NCI-H69 (cell line): ENCODE measurements around the gene SHROOM3.
A peak's percentile ranks its signal among the peaks of the same experiment; 100 is the strongest.
"Not testable (repeated sequence)": the region's sequence is repeated elsewhere in the genome, so short reads cannot be mapped to it uniquely, and the experiment has no call there.

Source experiments
- DNase-seq: peaks from one replicate; lab custom pipeline; 2025; lab: John Stamatoyannopoulos, UW

Gene SHROOM3

DNA sequence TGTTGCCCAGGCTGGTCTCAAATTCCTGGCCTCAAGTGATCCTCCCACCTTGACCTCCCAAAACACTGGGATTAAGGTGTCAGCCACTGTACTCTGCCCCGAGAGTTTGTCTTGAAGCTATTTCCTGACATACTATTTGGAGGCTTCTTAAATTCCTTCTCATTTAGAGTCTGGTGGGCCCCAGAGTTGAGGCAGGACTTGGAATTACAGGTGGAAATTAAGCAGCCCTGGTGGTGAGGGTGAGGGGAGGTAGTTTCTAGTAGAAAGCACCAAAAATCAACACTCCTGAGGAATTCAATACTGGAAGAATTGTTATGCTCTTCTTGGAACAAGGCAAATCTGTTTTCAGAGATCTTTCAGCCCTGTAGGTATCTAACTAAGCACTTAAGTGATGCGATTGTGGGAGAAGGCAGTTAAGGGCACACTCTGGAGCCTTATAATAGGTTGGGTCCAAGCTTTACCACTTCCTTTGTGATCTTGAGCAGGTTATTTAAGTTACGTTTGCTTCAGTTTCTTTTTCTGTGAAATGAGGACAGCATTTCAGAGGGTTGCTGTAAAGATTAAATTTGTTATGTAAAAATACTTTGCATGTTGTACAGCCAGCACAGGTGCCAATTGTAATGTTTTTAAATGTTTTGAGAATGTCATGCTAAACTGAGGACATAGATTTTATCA is 262.2 kb downstream of the SHROOM3 start:
- no peak for DNase-seq

DNA sequence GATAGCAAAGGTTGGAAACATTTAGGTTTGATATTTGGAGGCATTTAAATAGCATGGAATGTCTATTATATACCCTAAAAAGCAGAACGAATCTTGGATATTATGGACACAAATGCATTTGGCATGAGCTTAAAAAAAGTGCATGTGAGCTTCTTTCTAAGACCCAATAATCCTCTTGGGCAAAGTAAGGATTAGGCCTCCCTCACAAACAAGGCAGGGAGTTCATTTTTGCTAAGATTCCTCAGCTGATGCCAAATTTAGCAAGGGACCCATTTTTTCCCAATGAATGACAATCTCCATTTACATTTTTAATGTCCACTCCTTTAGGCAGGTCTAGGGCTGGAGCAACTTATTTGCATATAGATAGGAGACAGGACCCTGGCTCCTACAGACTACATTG is 263.1 kb downstream of the SHROOM3 start:
- DNase-seq = no peak

DNA sequence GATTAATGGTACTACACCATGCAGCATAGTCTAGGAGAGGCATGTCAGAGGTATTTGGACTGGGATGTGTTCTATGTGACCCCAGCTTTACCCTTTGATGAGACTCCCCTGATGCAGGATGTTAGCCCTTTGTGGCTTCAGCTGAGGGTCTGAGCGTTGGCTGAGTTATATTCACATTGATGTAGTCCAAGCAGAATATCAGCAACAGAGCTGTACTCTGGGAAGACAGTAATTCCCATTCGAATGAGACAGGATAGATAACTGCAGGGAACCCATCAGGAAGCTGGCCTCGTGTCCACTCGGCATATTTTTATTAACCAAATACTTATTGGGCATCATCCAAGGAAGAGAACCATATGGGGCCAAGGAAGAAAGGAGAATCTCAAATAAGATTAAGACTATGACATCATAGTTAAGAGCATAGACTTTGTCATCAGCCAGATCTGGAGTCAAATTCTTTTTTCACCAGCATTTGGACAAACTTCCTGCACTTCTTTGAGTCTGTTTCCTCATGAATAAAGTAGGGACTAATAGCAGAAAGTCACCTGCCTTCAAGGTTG is 264.8 kb downstream of the SHROOM3 start:
- DNase-seq = no peak

DNA sequence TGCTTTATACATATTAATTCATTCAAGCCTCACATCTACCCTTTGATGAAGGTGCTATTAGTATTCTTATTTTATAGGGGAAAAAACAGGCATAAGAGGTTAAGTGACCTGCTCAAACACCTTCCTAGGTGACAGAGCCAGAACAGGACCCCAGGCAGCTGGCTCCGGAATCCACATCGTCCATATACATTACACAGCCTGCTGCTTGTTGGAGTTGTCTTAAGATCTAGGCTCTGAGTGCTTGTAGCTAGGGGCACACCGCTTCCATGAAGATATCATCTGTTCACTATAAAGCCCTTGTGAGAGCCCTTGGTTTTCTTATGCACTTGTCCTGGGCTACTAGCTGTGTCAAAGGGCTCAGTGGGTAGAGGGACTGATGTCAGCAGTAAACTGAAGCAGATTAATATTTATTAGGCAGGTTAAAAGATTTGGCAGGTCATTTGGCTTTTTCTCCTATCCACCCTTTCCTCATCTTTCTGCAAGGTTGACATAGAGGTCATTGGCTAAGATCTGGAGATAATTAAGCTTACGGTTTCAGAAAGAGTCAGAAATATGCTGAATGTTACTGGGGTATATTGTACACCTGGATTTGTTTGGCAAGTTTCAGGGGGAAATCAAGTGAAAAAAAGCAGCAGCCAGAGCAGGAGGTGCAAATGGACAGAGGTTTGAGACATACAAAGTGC is 267.6 kb downstream of the SHROOM3 start:
- no peak for DNase-seq

DNA sequence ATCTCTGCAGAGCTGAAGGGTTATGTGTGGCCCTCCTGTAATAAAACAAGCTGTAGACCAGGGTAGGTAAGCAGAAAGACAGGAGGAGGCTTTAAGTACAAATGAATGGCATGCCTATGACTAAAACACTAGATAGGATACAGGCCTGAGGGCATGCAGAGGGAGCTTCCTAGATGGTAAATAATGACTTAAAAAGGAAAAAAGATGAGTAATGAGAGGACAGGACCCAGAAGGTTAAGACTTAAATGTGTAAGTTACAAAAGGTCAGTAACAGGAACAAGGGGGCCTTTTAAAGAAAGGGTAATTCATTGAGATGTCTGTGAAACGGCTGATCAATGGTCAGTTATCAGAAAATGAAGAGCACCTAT is 268.1 kb downstream of the SHROOM3 start:
- DNase-seq = peak; percentile 10

DNA sequence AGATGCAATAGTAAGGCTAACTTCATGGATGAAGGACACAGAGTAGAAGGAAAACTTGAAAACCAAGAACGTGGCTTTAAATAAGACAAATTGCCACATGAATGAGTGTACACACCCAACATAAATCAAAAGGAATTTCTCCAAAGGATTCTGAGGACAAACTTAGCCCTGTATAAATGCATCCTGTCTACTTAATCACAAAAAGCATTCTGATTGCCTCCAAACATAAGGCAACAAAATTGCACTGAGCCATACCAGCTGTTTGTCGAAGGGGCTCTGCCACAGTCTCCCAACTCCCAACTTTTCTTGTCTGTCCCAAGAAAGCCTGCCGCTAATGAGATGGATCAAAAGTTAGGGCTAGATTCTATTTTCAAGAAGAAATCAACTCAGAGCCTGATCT is 268.6 kb downstream of the SHROOM3 start:
- no peak for DNase-seq

DNA sequence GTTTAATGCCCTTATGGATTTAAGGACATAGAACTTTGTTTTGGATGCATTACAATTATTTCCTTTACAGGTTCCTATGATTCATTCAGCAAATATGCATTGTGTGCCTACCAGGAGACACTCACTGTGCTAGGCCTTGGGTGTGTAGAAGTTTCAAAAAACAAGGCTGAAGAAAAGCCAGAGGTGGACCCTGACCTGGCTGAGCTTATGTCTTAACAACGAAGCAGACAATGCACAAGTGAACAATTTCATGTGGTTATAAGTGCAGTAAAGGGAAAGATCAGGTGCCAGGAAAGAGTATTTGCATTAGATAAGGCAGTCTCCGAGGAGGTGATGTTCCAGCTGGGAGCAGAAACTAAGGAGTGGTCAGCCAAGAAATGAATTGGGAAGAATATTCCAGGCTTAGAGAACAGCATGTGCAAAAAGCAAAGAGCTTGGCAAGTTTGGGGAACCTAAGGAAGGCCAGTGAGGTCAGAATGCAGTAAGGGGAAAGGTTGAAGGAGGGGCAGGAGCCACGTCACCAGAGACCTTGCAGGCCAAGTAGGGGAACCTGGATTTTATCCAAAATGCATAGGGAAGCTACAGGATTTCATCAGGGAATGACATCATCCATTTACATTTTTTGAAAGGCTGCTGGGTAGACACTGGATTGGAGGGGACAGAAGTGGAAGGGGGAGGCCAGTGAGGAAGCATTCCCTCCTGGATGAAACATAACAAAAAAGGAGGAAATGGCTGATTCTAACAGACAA is 269.3 kb downstream of the SHROOM3 start:
- peak; percentile 33 for DNase-seq

DNA sequence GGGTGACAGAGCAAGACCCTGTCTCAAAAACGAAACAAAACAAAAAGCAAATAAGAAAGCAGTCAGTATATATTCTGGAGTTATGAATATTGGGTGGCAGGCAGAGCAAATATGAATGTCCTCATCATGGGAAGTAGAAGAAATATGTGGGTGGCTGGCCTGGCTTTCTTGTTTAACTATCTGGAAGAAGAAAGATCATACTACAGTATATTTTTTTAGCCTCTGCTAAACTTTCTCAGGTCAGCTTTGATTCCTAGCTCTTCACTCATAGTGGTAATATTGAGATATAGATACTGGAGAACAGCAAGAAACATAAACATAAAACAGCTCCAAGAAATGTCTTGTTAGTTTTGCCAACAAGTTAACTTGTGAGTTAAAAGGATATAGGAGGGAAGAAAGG is 270.4 kb downstream of the SHROOM3 start:
- DNase-seq = no peak

DNA sequence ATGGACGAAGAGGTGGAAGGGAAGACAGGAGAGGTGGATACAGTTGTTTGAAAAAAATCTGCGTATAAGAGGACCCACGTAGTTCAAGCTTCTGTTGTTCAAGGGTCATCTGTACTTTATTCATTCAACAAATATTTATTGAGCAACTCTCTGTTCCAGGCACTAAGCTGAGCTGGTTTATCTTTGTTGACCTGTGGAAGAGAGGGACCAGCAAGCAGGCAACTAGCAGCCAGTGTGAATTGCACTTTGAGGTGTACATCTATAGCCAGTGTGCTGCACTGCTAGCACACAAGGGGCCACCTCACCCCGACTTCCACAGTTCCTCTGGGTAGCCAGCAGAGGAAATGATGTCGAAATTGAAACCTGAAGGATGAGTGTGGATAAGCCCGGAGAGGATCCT is 271.6 kb downstream of the SHROOM3 start:
- no peak for DNase-seq

DNA sequence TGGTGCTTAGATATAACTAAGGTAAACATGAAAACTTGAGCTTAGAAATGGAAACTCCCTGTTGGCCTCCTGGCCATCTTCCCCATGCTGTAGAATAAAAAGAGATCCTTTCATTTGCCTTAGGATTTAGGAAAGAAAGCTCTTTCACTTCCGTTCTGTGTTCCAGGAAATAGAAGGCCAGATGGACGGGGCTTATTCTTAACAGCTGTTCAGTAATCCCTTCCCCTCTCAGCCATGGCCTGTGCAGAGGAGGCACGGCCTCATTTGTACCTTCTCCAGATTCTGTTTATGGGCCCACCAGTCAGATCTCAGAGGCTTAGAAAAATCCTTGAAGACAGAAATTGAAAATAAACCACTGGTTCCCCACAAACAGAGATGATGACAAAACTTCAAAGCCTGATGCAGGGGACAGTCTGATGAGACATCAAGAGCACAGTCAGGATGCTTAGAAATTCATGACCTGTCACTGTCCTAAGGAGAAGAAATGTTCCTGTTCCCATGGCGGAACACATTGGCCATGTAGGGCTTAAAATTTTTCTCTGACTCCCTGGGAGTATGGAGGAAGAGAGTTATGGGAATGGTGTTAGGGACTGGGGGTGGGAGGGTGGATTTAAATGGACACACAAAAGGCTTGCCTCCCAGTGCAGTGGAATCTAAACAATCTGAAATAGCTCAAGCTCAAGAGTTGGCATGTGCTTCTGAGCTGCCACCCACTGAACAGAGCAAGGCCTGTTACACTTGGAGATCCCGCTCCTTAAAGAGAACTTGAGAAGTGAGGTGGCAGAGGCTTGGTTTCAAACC is 274.1 kb downstream of the SHROOM3 start:
- peak; percentile 34 for DNase-seq

DNA sequence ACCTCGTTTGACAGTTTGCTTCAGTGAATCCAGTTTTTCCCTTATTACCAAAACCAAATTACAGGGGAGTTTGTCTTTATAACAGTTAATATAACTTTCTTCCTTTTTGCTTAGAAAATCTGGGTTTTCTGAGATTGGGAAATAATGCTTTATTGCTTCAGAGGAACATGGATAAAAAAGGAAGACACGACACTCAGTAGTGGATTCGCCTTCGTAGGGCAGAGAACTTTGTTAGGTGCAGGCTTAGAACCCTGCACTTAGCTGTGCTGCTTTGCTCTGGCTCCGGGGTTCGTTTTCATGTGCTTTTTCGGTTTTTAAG is 274.7 kb downstream of the SHROOM3 start:
- no peak for DNase-seq

DNA sequence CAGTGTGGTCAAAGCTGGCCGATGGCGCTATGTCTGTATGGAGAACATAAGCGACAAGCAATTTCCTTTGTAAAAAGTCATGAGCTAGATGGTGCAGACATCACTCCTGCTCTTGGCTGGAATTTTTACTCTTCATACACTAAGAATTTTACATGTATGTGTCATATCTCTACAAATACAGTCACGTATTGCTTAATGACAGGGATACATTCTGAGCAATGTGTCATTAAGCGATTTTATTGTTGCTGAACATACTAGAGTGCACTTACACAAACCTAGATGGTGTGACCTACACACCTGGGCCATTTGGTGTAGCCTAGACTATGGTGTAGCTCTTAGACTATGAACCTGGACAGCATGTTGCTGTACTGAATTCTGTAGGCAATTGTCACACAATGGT is 277.5 kb downstream of the SHROOM3 start:
- no peak for DNase-seq

DNA sequence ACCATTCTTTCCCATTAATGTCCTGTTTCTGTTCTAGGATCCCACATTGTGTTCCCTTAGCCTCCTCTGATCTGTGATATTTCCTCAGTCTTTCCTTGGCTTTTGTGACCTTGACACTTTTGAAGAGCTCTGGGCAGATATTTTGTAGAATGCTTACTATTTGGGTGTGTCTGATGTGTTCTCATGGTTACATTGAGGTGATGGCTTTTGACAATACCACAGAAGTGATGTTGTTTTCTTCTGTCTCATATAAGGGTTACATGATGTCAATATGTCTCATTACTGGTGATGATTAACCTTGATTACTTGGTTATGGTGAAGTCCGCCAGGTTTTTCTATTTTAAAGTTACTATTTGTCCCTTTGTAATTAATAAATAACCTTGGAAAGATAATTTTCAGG is 279.2 kb downstream of the SHROOM3 start:
- no peak for DNase-seq

DNA sequence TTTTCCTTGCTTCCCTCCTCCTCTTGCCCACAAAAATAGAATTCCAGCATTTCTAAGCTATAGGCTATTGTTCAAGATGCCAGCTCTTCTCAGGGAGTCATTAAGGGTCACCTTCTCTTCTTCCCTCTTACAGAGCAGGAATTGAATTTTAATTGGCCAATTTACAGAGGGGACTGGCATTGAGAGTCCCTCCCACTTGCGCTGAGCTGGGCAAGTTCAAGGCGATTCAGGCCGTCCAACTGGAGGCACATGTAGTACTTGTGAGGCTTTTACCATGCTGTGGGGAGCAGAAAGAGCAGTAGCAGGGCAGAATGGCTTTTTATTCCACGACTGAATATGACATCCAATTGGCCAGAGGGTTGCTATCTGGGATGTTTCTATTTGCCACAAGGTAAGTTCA is 281.0 kb downstream of the SHROOM3 start:
- no peak for DNase-seq

DNA sequence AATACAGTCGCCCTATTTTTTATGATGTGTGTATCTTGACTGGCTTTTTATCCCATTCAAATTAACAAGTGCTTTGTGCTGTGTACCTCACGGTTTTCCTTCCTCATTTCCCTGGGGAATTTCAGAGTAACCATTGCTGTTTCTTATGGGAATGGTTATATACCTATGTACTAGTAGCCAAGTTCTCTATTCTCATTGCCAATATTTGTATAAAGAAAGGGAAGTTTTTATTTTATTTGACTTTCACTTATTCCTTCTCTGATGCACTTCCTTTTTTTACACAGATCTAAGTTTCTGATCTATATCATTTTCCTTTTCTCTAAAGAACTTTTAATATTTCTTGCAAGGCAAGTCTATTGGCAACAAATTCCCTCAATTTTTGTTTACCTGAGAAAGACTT is 281.6 kb downstream of the SHROOM3 start:
- DNase-seq = no peak

DNA sequence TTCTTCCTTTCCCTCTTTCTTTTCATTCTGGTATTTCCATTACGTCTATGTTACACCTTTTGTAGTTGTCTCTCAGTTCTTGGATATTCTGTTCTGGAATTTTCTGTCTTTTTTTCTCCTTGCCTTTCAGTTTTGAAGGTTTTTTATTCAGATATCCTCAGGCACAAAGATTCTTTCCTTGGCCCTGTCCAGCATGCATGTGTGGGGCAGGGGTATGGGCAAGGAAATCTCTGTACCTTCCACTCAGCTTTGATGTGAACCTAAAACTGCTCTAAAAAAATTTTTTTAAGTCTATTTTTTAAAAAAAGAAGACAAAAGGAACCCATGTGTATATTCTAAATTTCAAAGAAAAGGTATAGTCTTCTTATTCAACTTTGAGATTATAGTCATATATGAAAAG is 282.4 kb downstream of the SHROOM3 start:
- no peak for DNase-seq

DNA sequence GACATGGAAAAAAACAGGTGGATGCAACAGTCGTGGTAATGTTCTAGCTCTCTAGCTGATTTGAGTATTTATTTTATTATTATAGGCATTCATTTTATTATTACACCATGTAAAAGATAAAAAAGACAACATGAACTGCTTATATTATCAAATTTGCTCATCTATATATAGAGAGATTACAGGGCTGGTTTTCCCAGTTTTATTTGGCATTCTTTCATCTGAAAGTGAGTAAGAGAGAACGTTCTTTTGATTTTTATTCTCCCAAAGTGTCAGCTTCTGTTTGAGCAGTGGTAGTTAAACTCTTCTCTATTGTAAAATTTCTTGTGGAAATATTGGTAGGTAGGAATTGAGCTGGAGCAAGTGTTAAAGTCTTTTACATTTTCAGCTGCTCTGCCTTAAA is 283.0 kb downstream of the SHROOM3 start:
- no peak for DNase-seq

DNA sequence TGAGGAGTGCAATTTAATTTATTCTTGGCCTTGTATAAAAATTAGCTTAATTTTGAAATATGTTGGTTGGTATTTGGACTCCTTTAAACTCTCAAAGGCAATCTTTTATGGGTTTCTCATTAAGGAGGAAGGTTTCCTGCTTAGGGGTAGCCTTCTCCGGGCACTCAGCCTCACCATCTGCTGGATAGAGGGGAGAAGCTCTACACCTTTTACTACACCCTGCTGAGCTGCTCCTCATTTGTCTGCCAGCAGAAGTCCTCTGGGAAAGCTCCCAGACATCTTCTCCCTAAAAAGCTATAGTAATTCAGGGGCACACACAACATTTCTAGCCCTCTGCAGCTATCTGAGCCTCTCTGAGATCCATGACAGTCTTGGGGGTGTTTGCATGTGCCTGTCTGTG is 283.8 kb downstream of the SHROOM3 start:
- peak; percentile 38 for DNase-seq

DNA sequence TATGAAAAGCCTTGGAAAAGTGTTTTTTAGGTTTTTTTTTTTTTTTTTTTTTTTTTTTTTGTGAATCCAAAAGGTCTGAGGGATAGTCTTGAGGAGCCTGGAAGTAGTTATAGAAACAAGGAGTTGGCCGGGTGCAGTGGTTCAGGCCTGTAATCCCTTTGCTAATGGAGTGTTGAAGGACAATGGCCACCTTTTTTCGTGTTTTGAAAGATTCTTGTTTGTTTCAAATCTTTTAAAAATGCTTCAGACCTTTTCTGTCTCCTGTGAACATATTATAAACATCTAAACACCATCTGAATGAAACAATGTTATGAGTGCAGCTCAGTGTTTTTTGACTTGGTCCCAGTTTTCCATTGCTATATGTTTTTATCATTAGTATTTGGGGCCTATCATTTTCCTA is 285.1 kb downstream of the SHROOM3 start:
- no peak for DNase-seq

DNA sequence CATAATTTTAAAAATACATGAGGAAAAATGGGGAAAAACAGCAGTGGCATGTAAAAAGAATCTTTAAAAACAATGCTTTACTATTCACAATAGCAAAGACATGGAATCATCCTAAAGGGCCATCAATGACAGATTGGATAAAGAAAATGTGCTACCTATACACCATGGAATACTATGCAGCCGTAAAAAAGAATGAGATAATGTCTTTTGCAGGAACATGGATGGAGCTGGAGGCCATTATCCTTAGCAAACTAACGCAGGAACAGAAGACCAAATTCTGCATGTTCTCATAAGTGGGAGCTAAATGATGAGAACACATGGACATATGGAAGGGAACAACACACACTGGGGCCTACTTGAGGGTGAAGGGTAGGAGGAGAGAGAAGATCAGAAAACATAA is 287.1 kb downstream of the SHROOM3 start:
- not testable (repeated sequence) for DNase-seq

DNA sequence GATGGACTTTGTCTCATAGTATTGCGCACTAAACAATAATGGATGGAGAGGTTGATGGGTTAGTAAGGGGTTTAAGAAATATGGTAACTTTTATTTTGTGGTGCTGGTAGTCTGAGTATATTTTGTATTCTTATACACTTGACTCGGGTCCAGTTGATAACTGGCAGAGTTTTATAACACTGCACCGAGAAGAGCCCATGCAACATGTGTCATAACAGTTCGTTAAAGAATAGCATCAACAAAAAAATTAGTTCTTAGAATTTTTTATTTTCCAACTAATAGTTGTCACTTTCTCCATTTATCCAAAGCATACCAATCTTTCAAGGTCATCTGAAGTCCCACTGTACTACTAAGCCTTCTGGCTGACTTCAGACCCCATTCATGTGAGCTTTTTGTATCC is 287.8 kb downstream of the SHROOM3 start:
- DNase-seq = no peak

DNA sequence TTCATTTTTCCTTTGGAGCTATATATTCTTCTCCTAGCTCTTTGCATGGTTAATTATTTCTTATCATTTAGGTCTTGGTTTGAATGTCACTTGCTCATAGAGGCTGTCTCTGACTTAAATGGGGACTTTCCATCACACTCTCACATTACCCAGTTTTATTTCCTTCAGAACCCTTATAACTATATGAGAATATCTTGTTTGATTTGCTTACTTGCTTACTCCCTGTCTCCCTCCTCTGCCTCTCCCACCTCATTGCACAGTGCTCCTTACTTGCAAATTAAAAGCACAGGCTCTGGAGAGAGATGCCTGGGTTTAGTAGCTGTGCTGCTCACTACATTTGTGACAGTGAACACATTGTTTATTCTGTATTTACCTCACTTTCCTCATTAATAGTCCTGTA is 288.3 kb downstream of the SHROOM3 start:
- no peak for DNase-seq
